ENCODE results near the gene SLC4A1AP. TPM values are rescaled to one million over a fixed set of nuclear protein-coding genes. Genes with fewer than 3 reads are reported as not detected.
A peak's percentile ranks its signal among the peaks of the same experiment; 100 is the strongest.

Gene SLC4A1AP
- total RNA-seq, 1 experiment from 2014 or later: 20.8 TPM

GRCh38 chr2:27703638-27704341 is 40.1 kb downstream of the SLC4A1AP start:
- Histone ChIP-seq H3K9me3 (ENCODE audit: control insufficient read depth, low read depth, low read length) (no peaks in the 10 kb centered on the region), H3K9ac (ENCODE audit: extremely low read depth, insufficient read length, low read length) (no peak overlapping the region), H3K27ac (ENCODE audit: insufficient read length, low read depth, low read length) (no peak overlapping the region), H3K4me1 (ENCODE audit: insufficient read depth, low read length) (no peaks in the 10 kb centered on the region; the same call in 1 of the 2 replicates), H4K8ac (replicated peaks; ENCODE audit: insufficient read length, low read depth, low read length) (no peak overlapping the region), H3K23me2 (ENCODE audit: insufficient read length, low read depth, low read length, poor library complexity, severe bottlenecking) (no peaks in the 10 kb centered on the region), H3K79me1 (ENCODE audit: insufficient read depth, low read depth, low read length, poor library complexity, severe bottlenecking) (no peaks in the 10 kb centered on the region), H3T11ph (ENCODE audit: low read length) (no peak overlapping the region), H3K27me3 (ENCODE audit: insufficient read depth, low read length) (no peaks in the 10 kb centered on the region), H2AK5ac (ENCODE audit: insufficient read length, low read length) (no peak overlapping the region), H2BK20ac (ENCODE audit: low read depth, low read length, poor library complexity, severe bottlenecking) (no peak overlapping the region), H3K79me2 (ENCODE audit: insufficient read depth, low read length) (no peaks in the 10 kb centered on the region), H2BK15ac (ENCODE audit: low read depth, low read length) (no peak overlapping the region), H4K5ac (ENCODE audit: insufficient read length, low read depth, low read length) (no peak overlapping the region), H4K20me1 (ENCODE audit: control insufficient read depth, insufficient read depth, insufficient read length) (no peaks in the 10 kb centered on the region), H3K56ac (ENCODE audit: insufficient read length, low read depth, low read length) (no peak overlapping the region), H3K23ac (ENCODE audit: insufficient read length, low read depth, low read length) (no peak overlapping the region), H3K4ac (ENCODE audit: low read depth, low read length) (no peak overlapping the region), H2BK5ac (ENCODE audit: insufficient read length, low read length) (no peak overlapping the region), H2BK12ac (ENCODE audit: insufficient read length, low read depth, low read length) (no peak overlapping the region), H3K4me2 (ENCODE audit: insufficient read depth, insufficient read length, low read length) (no peak overlapping the region), H2BK120ac (ENCODE audit: low read depth, low read length, poor library complexity, severe bottlenecking) (no peak overlapping the region), H4K91ac (ENCODE audit: insufficient read length, low read depth, low read length) (no peak overlapping the region), H3K14ac (ENCODE audit: insufficient read depth, low read length) (no peak overlapping the region), H2AFZ (ENCODE audit: low read length) (no peak overlapping the region), H3K18ac (ENCODE audit: insufficient read length, low read depth, low read length) (no peak overlapping the region)
- no CpG with 5 or more reads among the region's 9 CpGs for WGBS (ENCODE audit: extremely low coverage, insufficient read length, low lambda C conversion rate)
- no peaks in the 10 kb centered on the region; a peak in 1 of 7 replicates for H3K36me3 Mint-ChIP-seq (ENCODE audit: insufficient read depth in 1 of 3, low read depth in 3 of 3)
- no peak overlapping the region for H3K4me3 Mint-ChIP-seq
- DNase-seq: peak; percentile 87
- H3K27ac Mint-ChIP-seq: no peak overlapping the region
- H3K9me3 Mint-ChIP-seq: no peaks in the 10 kb centered on the region
- peaks cover 10 to 21% of the 10 kb centered on the region in 2 experiments for H3K4me1 Mint-ChIP-seq
- TF ChIP-seq CTCF (conservative IDR thresholded peaks at IDR 0.05): peak; percentile 94
- no peaks in the 10 kb centered on the region for H3K27me3 Mint-ChIP-seq (ENCODE audit: low read depth)

All from H9 (cell line).